GM12878 (cell line): ENCODE results near the gene TMEM63C. TPM values are rescaled to one million over a fixed set of nuclear protein-coding genes. Genes with fewer than 3 reads are reported as not detected.

Source experiments
- ATAC-seq: fragments of 200-7000 bp; cut with Tn5 transposase; 3 replicates; pipeline ENCODE4 v1.9.1; 2020; ENCODE audit warnings: mild to moderate bottlenecking, moderate library complexity
- BruUV-seq: library from RNA; stranded (reverse); fragments of 400-500 nt; replicated peaks from 2 replicates; lab custom pipeline; 2021; lab: Mats Ljungman, UMichigan
- CTCF ChIA-PET: fragments of 300-600 bp; sonication (Branson Sonifier 250); formaldehyde crosslinking; extraction: SDS; loops from one replicate; lab custom pipeline; 2021; ENCODE audit warnings: inconsistent platforms; lab: Yijun Ruan, JAX
- POLR2A ChIA-PET: fragments of 350-600 bp; formaldehyde crosslinking; extraction: SDS; loops from one replicate; lab custom pipeline; 2021; ENCODE audit warnings: inconsistent platforms; lab: Charles Lee
- RAD21 ChIA-PET: fragments of 300-600 bp; sonication (Branson Sonifier 250); formaldehyde crosslinking; loops from one replicate; lab custom pipeline; 2023; ENCODE audit warnings: antibody characterized with exemption; ENCODE audit not compliant: unreplicated experiment; lab: Charles Lee
- SMC1A ChIA-PET: fragments of 300-600 bp; sonication (Branson Sonifier 250); formaldehyde crosslinking; loops from one replicate; lab custom pipeline; 2023; ENCODE audit not compliant: unreplicated experiment, uncharacterized antibody; lab: Charles Lee
- DNase-seq: peaks from one replicate; pipeline ENCODE4 v3.0.0-alpha.2; 2011; ENCODE audit warnings: low read depth, low spot score
- FAIRE-seq: peaks from 3 replicates; lab custom pipeline; 2011; peaks lifted over from hg19 to GRCh38; lab: Jason Lieb, UNC
- H2AFZ ChIP-seq: 2 replicates; pipeline ENCODE4 v1.6.0; 2011; ENCODE audit warnings: low read depth, low read length, control low read depth; ENCODE audit not compliant: control insufficient read depth
- H3K27ac ChIP-seq: 2 replicates; pipeline ENCODE4 v1.5.1; 2011; ENCODE audit warnings: control low read depth; ENCODE audit not compliant: control insufficient read depth, insufficient read depth
- H3K27me3 ChIP-seq, 2 experiments: replicated peaks in 1 of 2; 2 replicates each; pipeline versions ENCODE4 v1.6.0 to v1.6.1; 2011; ENCODE audit warnings: low read length in 1 of 2; ENCODE audit not compliant: control insufficient read depth in 2 of 2, insufficient read depth in 2 of 2
- H3K36me3 ChIP-seq, 2 experiments: 2 replicates each; pipeline ENCODE4 v1.5.1; 2011; ENCODE audit warnings: low read length in 1 of 2; ENCODE audit not compliant: control insufficient read depth in 2 of 2, insufficient read depth in 2 of 2
- H3K4me1 ChIP-seq: 2 replicates; pipeline ENCODE4 v1.6.1; 2011; ENCODE audit warnings: mild to moderate bottlenecking, low read length, moderate library complexity, mixed read lengths; ENCODE audit not compliant: control insufficient read depth, insufficient read depth
- H3K4me2 ChIP-seq: 2 replicates; pipeline ENCODE4 v1.6.0; 2011; ENCODE audit warnings: control low read depth; ENCODE audit not compliant: control insufficient read depth, insufficient read depth
- H3K4me3 ChIP-seq: fragments of 200-600 bp; sonication (generic); 2 replicates; pipeline ENCODE4 v1.5.1; 2016
- H3K79me2 ChIP-seq: 2 replicates; pipeline ENCODE4 v1.6.0; 2011; ENCODE audit warnings: low read length; ENCODE audit not compliant: control insufficient read depth, insufficient read depth
- H3K9ac ChIP-seq: 2 replicates; pipeline ENCODE4 v1.8.0; 2011; ENCODE audit warnings: low read length, control low read depth, mixed read lengths; ENCODE audit not compliant: control insufficient read depth, insufficient read depth
- H3K9me3 ChIP-seq: replicated peaks from 3 replicates; pipeline ENCODE4 v1.5.1; 2011; ENCODE audit warnings: mild to moderate bottlenecking, low read length; ENCODE audit not compliant: control insufficient read depth, insufficient read depth
- H4K20me1 ChIP-seq: 2 replicates; pipeline ENCODE4 v1.6.0; 2011; ENCODE audit not compliant: control insufficient read depth, insufficient read depth
- BCL11A ChIP-seq: IDR thresholded peaks from 2 replicates; pipeline ENCODE4 v1.6.1; 2011; ENCODE audit warnings: low read depth, low read length
- CBX3 ChIP-seq: fragments of 200-600 bp; sonication (generic); IDR thresholded peaks from 2 replicates; pipeline ENCODE4 v1.6.1; 2016; ENCODE audit warnings: low read depth, borderline replicate concordance
- EZH2 ChIP-seq: IDR thresholded peaks from 2 replicates; pipeline ENCODE4 v1.6.1; 2012; ENCODE audit warnings: low read depth, mild to moderate bottlenecking, control low read depth, inconsistent platforms, low read length, borderline replicate concordance; ENCODE audit not compliant: control insufficient read depth
- GATAD2B ChIP-seq: fragments of 450-650 bp; conservative IDR thresholded peaks from 2 replicates; pipeline ENCODE4 v1.6.1; 2017; ENCODE audit warnings: low read depth, mild to moderate bottlenecking, moderate library complexity
- IRF4 ChIP-seq: IDR thresholded peaks from 2 replicates; pipeline ENCODE4 v1.6.1; 2011; ENCODE audit warnings: low read depth, low read length
- NBN ChIP-seq: fragments of 450-650 bp; IDR thresholded peaks from 2 replicates; pipeline ENCODE4 v1.6.1; 2016
- NR2F1 ChIP-seq: fragments of 450-650 bp; conservative IDR thresholded peaks from 2 replicates; pipeline ENCODE4 v1.6.1; 2017; ENCODE audit warnings: mild to moderate bottlenecking
- PAX5 ChIP-seq: IDR thresholded peaks from 2 replicates; pipeline ENCODE4 v1.6.1; 2011; ENCODE audit warnings: low read depth, low read length, borderline replicate concordance
- RAD21 ChIP-seq: IDR thresholded peaks from 2 replicates; pipeline ENCODE4 v1.6.1; 2011; ENCODE audit warnings: mild to moderate bottlenecking, low read depth, low read length, moderate library complexity; ENCODE audit not compliant: insufficient read depth
- SUZ12 ChIP-seq: fragments of 200-600 bp; sonication (generic); IDR thresholded peaks from one replicate; pipeline ENCODE4 v1.6.1; 2018; ENCODE audit warnings: antibody characterized with exemption, mild to moderate bottlenecking; ENCODE audit not compliant: unreplicated experiment
- ZNF217 ChIP-seq: fragments of 450-650 bp; IDR thresholded peaks from 2 replicates; pipeline ENCODE4 v1.6.1; 2017; ENCODE audit warnings: antibody characterized with exemption, mild to moderate bottlenecking
- WGBS: methylation state at CpG from one replicate; pipeline ENCODE4 v1.1.6; 2016; ENCODE audit warnings: low lambda C conversion rate; ENCODE audit not compliant: insufficient replicate concordance, insufficient coverage; ENCODE audit errors: missing lambda C conversion rate; 5-methylcytosine and 5-hydroxymethylcytosine counted together
- in situ Hi-C: fragments of 300-500 bp; cut with MboI; formaldehyde crosslinking; loops from 9 replicates; pipeline ENCODE4 v1.14.3; 2018; ENCODE audit warnings: mixed read lengths
- intact Hi-C: fragments of 100-400 bp; cut with micrococcal nuclease; formaldehyde crosslinking; loops from one replicate; pipeline ENCODE4 v1.14.2; 2022; ENCODE audit not compliant: unreplicated experiment
- polyA plus RNA-seq, 11 experiments: library from polyadenylated mRNA; depleted of rRNA in 4 of 11; unstranded in 6 of 11; stranded (reverse) in 5 of 11; fragments of >200 nt; fragmentation: Nextera tagmentation in 4 of 11; fragmentation: Illumina TruSeq in 1 of 11; extraction: Ambion mirVana in 4 of 11; extraction: Trizol in 1 of 11; gene quantifications; 1 replicate in 1 of 11; 2 replicates in 10 of 11; pipeline versions ENCODE4 v1.2.1 to v1.2.3, GENCODE V29; 2011 to 2016; ENCODE audit warnings: inconsistent platforms in 2 of 11, missing spikeins in 2 of 11, low read depth in 1 of 11
- total RNA-seq, 4 experiments: library from RNA; depleted of rRNA in 3 of 4; stranded (reverse); fragments of >200 nt in 3 of 4; fragmentation: Illumina TruSeq in 1 of 4; extraction: Trizol in 1 of 4; gene quantifications; 2 replicates each; pipeline versions ENCODE4 v1.2.1 to v1.2.3, GENCODE V29; 2013 to 2021

The TMEM63C gene
- total and polyA plus RNA-seq, 10 of the 15 experiments (the other 5 are each of a cell fraction or from before 2014, with no cell fraction given): 0.06 to 1.3 (median 0.39) TPM; not detected in 4

DNA sequence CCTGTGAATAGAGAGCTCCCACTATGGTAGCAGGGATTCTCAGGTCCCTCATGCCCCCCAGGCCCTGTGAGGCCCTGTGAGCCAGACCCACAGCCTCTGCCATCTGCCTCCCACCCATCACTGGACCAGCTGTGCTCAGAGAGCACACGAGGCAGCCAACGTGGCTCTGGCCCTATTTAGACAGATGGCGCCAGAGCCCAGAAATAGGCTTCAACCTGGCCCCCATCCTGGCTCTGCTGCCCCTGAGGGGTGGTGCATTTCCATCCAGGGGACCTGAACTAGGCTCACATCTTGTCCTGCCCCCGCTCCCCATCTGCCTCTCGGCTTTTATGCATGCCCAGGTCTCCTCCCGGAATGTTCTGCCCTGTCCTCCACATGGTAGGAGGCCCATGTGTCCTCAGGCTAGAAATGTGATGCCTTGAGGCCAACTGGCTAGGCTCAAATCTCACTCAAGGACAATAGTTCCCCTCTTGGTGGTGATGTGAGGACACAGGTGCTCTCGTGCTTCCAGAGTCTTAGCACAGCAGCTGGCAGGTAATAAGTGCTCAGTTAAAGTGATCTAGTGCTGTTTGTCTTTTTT lies 18.9 kb downstream of the TMEM63C start:
- Histone ChIP-seq H3K79me2 (no peaks in the 10 kb centered on the region), H3K9ac (no peak overlapping the region), H2AFZ (no peak overlapping the region), H3K9me3 (no peaks in the 10 kb centered on the region), H3K27me3 (peaks cover 2 to 10% of the 10 kb centered on the region in 2 experiments; a peak in 2 of 4 replicates), H3K36me3 (no peaks in the 10 kb centered on the region), H3K4me2 (no peak overlapping the region), H3K4me3 (no peak overlapping the region), H3K4me1 (no peaks in the 10 kb centered on the region), H3K27ac (no peak overlapping the region), H4K20me1 (no peaks in the 10 kb centered on the region)
- ATAC-seq (no peak), DNase-seq (no peak), FAIRE-seq (no peak)
- RAD21 ChIA-PET: no interaction called here
- in situ Hi-C loops: no loop called here
- no peak for TF ChIP-seq GATAD2B
- no peak for TF ChIP-seq EZH2
- no peak for TF ChIP-seq NR2F1
- no peak for TF ChIP-seq NBN
- TF ChIP-seq CBX3: no peak
- no peak for TF ChIP-seq ZNF217
- TF ChIP-seq BCL11A: no peak
- TF ChIP-seq PAX5: no peak
- BruUV-seq: no TSS peak
- intact Hi-C loops: no loop called here
- 0% methylated on average over 7 of the region's 7 CpGs for WGBS
- CTCF ChIA-PET: interaction anchor here (1.7 to 2.2 kb wide), 2 partner anchors 13 to 16 kb away, joined by 4 to 7 read pairs; no protein-coding TSS in a partner anchor
- POLR2A ChIA-PET: no interaction called here
- SMC1A ChIA-PET: no interaction called here

DNA sequence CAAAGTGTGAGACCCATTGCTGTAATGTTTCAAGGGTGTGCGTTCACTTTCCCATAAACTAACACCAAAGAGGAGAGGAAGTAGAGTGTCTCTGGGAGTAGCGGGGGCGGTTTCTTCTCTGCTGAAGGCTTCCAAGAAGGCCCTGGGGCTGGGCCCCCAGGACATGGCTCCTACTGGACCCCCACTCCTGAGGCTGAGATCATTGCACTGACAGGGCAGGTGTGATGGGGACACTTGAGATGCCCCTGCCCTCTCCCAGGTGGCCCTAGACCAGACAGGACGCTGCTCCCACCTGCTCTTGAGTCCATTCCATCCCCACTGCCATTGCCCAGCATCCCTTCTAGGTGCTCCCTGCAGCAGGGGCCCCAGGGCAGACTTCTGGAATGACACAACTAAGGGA lies 20.1 kb downstream of the TMEM63C start:
- Histone ChIP-seq H4K20me1 (no peaks in the 10 kb centered on the region), H3K36me3 (no peaks in the 10 kb centered on the region), H3K27me3 (peaks cover 2 to 8% of the 10 kb centered on the region in 2 experiments; a peak in 2 of 4 replicates), H3K79me2 (no peaks in the 10 kb centered on the region), H3K4me3 (no peak overlapping the region), H3K27ac (no peak overlapping the region), H3K9me3 (no peaks in the 10 kb centered on the region), H3K4me1 (no peaks in the 10 kb centered on the region), H3K9ac (no peak overlapping the region), H2AFZ (no peak overlapping the region), H3K4me2 (no peak overlapping the region)
- WGBS: 53% methylated on average over 4 of the region's 4 CpGs
- CTCF ChIA-PET: interaction anchor here (2.2 kb wide), 1 partner anchor 12 kb away, joined by 7 read pairs; no protein-coding TSS in a partner anchor
- TF ChIP-seq SUZ12 (no peak), RAD21 (no peak), IRF4 (no peak)
- BruUV-seq: no TSS peak
- intact Hi-C loops (no loop called here), in situ Hi-C loops (no loop called here)
- no peak for FAIRE-seq
- no peak for ATAC-seq
- RAD21 ChIA-PET: no interaction called here
- POLR2A ChIA-PET: no interaction called here
- DNase-seq: no peak
- SMC1A ChIA-PET: no interaction called here
